LHCN-M2 (cell line): ENCODE data around the gene EPOP. TPM values are rescaled to one million over a fixed set of nuclear protein-coding genes. Genes with fewer than 3 reads are reported as not detected.
A peak's percentile ranks its signal among the peaks of the same experiment; 100 is the strongest.

Experiments
- DNase-seq: peaks from one replicate; pipeline ENCODE4 v3.0.0-alpha.2; 2012; ENCODE audit warnings: low read depth
- total RNA-seq: library from RNA; depleted of rRNA; stranded (reverse); fragments of >200 nt; gene quantifications from 2 replicates; pipeline ENCODE4 v1.2.3, GENCODE V29; 2014

EPOP gene
- total RNA-seq, 1 experiment from 2014 or later, result 2.6 TPM

DNA sequence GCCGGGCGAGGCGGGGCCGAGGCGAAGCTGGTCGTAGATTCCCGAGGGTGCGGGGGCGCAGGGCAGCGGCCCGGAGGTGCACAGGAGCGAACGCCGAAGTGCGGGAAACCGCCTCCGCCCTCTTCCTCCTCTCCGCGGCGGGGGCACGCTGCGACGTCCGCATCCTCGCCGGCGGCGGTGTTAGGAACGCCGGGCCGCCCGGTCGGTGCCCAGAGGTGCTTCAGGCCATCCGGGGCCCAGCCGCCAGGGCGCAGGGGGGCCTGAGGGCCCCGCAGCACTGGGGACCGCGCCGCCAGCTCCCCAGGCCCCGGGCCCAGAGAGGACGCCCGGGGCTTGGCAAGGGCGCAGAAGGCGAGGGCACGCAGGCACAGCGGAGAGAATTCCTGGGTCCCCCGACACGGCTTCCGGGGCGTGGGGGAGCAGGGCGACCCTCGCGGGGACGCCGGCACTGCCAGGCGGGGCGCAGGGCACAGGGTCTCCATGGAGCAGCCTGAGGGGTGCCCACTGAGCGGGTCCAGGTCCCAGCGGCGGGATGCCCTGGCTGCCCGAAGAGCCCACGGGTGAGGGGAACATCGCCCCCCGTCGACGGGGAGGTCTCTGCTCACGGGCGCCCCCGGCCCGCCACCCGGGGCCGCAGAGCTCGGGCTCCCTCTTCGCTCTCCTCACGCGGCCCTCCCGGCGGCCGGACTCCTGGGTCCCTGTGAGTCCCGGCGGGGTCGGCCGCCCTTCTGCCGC is 576 bp downstream of the EPOP start:
- no peak for DNase-seq

- no peak for DNase-seq
These were observed 1.1 kb downstream of the EPOP start for GRCh38 chr17:38673707-38674013.

- DNase-seq, result no peak
These were observed 1.7 kb downstream of the EPOP start for GRCh38 chr17:38672788-38673706.

- DNase-seq, result no peak
These were observed 2.6 kb downstream of the EPOP start for GRCh38 chr17:38671939-38672720.

DNA sequence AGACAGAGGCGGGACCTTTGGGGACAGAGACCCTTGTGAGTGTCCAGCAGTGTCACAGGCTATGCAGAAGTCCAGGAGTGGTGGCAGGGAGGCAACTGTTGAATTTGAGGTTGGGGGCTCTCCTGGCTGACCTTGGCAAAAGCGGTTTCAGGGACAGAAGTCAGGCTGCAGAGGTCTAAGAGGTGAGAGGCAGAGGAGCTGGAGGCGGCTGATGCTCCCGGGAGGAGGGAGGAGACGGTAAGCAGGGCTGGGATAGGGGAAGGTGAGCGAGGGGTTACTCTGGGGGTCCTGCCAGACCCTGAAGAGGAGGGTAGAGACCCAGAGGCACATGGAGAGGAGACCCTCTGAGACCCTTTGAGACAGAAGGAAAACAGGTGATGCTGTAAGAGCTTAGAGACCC is 5.2 kb downstream of the EPOP start:
- DNase-seq, result no peak

DNA sequence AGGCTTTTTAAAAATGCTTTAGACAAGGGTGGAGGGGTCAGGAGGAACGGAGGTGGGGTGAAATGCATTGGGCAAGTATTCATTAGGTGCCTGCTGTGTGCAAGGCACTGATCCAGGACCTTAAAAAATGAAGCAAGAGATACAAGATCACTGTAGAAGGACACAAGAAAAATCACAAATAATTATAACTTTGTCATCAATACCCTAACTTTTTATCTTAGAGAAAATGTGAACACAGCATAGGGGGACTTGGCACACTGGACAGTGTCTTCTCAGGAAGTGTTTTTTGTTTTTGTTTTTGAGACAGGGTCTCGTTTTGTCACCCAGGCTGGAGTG is 7.0 kb downstream of the EPOP start:
- DNase-seq, result no peak

DNA sequence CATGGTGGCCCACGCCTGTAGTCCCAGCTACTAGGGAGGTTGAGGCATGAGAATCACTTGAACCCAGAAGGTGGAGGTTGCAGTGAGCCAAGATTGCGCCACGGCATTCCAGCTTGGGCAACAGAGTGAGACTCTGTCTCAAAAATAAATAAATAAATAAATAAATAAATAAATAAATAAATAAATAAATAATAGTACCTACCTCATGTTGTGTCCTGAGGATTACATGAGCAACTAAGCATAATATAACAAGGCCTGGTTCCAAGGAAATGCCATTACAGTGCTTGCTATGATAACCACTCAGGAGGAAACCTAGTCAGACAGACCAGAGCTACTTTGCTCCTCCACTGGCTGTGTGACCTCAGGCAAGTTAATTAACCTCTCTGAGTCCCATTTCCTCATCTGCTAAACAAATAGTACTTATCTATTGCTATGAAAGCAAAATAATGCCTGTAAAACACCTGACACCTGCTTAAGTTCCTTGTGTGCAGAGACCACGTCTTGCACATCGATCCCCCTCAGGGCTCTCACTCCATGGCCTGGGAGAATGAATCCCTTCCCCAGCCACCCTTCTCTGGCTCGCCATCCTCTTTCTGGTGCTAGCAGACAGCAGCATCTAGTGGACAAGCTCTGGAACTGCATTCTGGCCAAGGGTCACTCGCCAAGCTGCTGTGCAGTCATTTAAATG is 7.5 kb downstream of the EPOP start:
- peak; percentile 57 for DNase-seq

GRCh38 chr17:38663964-38664644 is 10.7 kb downstream of the EPOP start:
- DNase-seq, result no peak

DNA sequence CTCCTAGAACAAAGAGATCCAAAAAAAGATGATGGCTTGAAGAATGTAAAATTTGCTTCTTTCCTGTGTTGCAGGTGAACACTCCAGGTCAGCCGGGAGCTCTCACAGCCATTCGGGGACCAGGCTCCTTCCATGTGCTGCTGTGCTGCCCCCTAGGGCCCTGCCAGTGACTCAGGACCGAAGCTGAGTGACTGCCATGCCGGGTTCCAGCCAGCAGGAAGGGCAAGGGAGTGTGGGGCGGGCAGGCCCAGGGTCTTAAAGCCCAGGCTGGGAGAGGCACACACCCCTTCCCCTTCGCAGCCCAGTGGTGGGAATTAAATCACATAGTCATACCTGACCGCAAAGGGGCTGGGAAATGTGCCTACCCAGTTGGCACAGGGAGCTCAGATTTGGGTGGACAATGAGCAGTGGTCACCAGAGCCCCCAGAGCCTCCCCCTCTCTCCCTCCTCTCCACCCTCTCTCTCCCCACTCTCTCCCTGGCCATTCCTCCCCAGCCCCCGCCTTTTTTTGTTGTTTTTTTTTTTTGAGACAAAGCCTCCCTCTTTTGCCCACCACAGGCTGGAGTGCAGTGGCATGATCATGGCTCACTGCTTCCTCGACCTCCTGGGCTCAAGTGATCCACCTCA is 11.5 kb downstream of the EPOP start:
- peak; percentile 40 for DNase-seq

DNA sequence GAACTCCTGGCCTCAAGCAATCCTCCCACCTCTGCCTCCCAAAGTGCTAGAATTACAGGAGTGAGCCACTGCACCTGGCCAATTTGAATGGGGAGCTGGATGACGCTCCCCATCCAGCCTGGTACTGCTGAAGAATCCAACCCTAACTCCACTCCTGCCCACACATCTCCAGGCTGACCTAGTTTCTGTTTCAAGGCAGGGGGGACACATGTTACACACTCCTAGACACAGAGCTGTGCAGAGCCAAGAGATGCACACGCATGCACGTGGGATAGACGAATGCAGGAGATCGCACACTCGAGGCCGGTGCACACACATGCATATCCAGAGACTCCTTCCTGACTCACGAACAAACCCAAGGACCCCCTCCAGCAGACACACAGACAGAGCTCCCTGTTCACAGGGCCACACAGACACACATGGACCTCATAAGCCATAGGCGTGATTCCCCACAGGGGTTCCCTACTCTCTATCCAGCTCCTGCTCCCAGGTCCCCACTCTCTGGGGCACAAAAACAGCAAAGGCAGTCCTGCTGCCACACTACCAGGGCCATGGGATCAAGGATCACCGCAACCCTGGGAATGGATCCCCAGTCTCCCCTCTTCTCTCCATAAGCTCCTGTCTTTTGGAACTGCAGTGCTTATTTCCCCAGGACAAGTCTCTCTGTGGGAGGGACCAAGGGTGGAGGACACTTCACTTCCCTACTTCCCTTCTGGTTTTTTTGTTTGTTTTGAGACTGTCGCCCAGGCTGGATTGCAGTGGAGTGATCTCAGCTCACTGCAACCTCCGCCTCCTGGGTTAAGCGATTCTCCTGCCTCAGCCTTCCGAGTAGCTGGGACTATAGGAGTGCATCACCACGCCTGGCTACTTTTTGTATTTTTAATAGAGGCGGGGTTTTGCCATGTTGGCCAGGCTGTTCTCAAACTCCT is 14.4 kb downstream of the EPOP start:
- no peak for DNase-seq

- no peak for DNase-seq
These were observed 15.3 kb downstream of the EPOP start for GRCh38 chr17:38659415-38659814.

DNA sequence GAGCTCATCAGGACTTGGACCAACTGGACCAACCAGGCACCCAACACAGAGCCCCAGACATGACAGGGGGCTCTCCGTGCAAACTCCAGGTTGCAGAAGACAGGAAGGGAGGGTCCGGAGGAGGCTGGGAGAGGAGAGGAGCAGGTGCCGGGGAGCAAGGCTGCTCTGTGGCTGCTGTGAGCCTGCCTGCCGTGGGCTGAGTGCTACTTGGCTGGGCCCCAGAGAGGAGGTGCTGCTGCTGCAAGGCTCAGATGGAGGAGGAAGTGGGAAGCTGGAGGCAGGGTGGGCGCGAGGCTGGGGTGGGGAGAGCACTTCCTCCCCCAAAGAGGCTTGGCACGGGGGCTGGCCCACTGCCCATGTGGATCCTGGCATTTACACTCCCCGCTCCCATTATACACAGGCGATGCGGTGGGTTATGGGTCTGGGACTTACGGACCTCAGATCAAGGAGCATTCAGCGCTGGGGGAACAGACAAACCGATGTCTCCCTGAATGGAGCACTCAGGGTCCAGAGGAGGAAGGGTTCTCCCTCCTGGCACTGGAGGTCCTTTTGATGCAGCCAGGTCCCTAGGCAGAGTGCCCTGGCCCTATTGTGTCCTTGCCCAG is 15.9 kb downstream of the EPOP start:
- no peak for DNase-seq

GRCh38 chr17:38657824-38658740 is 16.7 kb downstream of the EPOP start:
- no peak for DNase-seq

DNA sequence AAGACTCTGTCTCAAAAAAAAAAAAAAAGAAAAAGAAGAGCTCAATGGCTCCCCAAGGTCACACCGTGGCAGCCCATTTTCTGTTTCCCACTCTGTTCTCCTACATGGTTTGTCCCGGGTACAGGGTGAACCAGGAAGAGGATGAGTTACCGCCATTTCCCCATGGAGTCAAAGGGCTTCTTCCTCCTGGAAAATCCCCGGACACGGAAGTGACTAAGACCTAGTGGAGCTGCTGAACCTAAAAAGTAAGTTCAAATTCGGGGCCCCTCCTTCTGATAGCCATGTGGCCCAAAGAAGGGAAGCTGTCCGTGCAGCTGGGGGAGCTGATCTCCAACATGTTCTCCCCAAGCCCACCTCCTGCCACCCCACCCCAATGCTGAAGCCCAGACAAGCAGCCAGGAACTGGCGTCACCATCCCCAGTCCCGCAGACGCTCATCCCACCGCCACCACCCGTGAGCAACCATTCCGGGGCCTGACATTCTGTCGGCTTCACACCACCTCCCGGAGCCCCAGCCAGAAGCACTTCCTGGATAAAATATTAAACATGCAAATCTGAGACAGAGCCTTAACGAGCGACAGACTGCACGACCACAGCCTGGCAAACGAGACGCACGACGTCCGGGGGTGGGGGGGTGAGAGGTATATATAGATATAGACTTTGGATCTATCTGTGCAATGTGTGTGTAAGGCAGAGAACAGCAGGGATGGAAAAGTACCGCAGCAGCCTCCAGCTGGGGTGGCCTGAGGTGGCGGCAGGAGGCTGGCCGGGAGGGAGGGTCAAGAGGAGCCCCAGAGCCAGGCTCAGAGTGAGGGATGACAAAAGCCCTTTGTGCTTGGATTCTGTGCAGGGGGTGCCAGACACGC is 17.6 kb downstream of the EPOP start:
- no peak for DNase-seq

DNA sequence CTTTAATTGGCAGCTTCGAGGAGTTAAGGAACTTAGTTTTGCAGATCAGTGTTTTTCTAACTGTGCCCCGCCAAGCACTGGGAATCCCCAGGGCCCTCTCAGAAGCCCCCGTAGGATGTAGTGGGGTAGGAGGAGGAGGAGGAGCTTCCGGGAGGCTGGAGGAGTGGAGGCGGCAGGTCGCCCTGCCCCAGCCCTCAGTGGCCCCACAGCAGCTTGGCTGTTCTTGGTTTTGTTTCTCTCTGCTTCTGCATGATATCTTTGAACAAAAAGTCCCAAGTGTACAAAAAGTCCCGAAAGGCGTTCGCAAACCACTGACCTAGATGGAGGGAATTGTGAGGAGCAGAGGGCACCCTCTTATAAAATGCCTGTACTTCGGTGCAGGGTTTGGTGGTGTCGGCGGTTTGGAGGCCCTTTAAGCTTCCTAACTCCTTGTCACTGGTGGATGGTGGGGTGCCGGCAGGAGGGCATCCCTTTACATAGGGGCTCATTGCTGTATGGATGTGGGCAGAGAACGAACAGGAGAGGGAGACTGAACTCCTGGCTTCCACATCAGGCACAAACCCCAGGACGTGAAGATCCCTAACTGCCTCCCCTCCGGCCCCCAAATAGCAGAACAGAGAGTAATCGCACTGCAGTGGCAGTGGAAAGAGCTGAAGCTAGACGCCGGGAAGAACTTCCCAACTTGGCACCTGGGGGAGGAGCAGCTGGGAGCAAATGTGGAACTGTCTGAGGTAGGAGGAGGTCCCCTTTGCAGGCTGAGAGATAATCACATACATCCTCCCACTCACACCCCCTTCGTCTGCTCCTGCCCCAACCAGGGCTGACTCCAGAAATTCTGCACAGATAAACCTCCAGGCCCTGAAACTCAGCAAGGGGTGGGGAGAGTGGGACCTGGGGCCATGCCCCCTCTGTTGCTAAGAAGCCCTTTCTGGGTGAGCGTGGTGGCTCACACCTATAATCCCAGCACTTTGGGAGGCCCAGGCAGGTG is 20.1 kb downstream of the EPOP start:
- no peak for DNase-seq

GRCh38 chr17:38653679-38654078 is 21.1 kb downstream of the EPOP start:
- DNase-seq, result no peak
